A549 (cell line): ENCODE measurements around the gene HCN2. TPM values are rescaled to one million over a fixed set of nuclear protein-coding genes. Genes with fewer than 3 reads are reported as not detected.

Experiments
- ATAC-seq, 2 experiments: fragments of 200-7000 bp in 1 of 2; fragments of >200 bp in 1 of 2; cut with Nextera tagmentation in 1 of 2; cut with Tn5 transposase in 1 of 2; 3 replicates each; pipeline versions ENCODE4 v1.8.0 to v1.9.1; 2018 to 2020; ENCODE audit warnings: mild to moderate bottlenecking in 1 of 2, moderate library complexity in 1 of 2
- CTCF ChIA-PET: fragments of 300-600 bp; sonication (Branson Sonifier 250); formaldehyde crosslinking; extraction: SDS; loops from one replicate; lab custom pipeline; 2021; ENCODE audit warnings: antibody characterized with exemption, inconsistent platforms; lab: Yijun Ruan, JAX
- POLR2A ChIA-PET: fragments of 350-600 bp; formaldehyde crosslinking; extraction: SDS; loops from one replicate; lab custom pipeline; 2021; ENCODE audit warnings: antibody characterized with exemption, inconsistent platforms; lab: Yijun Ruan, JAX
- DNase-seq, 2 experiments: peaks; one replicate each; pipeline versions ENCODE4 v3.0.0 to v3.0.0-alpha.2; 2011 to 2016; ENCODE audit warnings: low read depth in 1 of 2, low spot score in 1 of 2
- FAIRE-seq: peaks from 2 replicates; lab custom pipeline; 2011; peaks lifted over from hg19 to GRCh38; lab: Jason Lieb, UNC
- H3K27ac ChIP-seq, 2 experiments: fragments of >200 bp; sonication (Bioruptor Twin); formaldehyde crosslinking; 3 replicates each; pipeline ENCODE4 v1.5.1; 2016 to 2017
- H3K4me1 ChIP-seq: fragments of >200 bp; sonication (Bioruptor Twin); formaldehyde crosslinking; 3 replicates; pipeline ENCODE4 v1.6.1; 2016
- H3K4me2 ChIP-seq: fragments of >200 bp; sonication (Bioruptor Twin); formaldehyde crosslinking; 3 replicates; pipeline ENCODE4 v1.6.1; 2016
- H3K4me3 ChIP-seq: fragments of >200 bp; sonication (Bioruptor Twin); formaldehyde crosslinking; 3 replicates; pipeline ENCODE4 v1.5.1; 2016
- H3K9me3 ChIP-seq: fragments of >200 bp; sonication (Bioruptor Twin); formaldehyde crosslinking; 3 replicates; pipeline ENCODE4 v1.6.1; 2016
- CEBPB ChIP-seq, 2 experiments: fragments of >200 bp in 1 of 2; sonication (Bioruptor Twin) in 1 of 2; formaldehyde crosslinking in 1 of 2; IDR thresholded peaks; 2 replicates each; pipeline ENCODE4 v1.6.1; 2012 to 2016
- ESRRA ChIP-seq: fragments of 150-350 bp; IDR thresholded peaks from 2 replicates; pipeline ENCODE4 v1.6.1; 2014; ENCODE audit warnings: mild to moderate bottlenecking, low read length, borderline replicate concordance
- GATA3 ChIP-seq: IDR thresholded peaks from 2 replicates; pipeline ENCODE4 v1.6.1; 2012; ENCODE audit warnings: borderline replicate concordance
- HOXA7 ChIP-seq: fragments of 250-450 bp; sonication (Bioruptor Pico); IDR thresholded peaks from 2 replicates; pipeline ENCODE4 v1.5.0; 2020; ENCODE audit warnings: mild to moderate bottlenecking, moderate library complexity
- HOXB5 ChIP-seq: fragments of 250-450 bp; sonication (Bioruptor Pico); IDR thresholded peaks from 2 replicates; pipeline ENCODE4 v1.5.0; 2020; ENCODE audit warnings: mild to moderate bottlenecking, moderate library complexity
- JUN ChIP-seq, 2 experiments: fragments of >200 bp; sonication (Bioruptor Twin); formaldehyde crosslinking; IDR thresholded peaks; 2 replicates in 1 of 2; 3 replicates in 1 of 2; pipeline ENCODE4 v1.6.1; 2016 to 2017
- KDM1A ChIP-seq: fragments of 200-600 bp; sonication (generic); IDR thresholded peaks from 2 replicates; pipeline ENCODE4 v1.6.1; 2016; ENCODE audit warnings: low read depth, mild to moderate bottlenecking
- MYC ChIP-seq: IDR thresholded peaks from 2 replicates; pipeline ENCODE4 v1.6.1; 2012; ENCODE audit warnings: mild to moderate bottlenecking, inconsistent platforms, low read length, improper control_type of control experiment, borderline replicate concordance
- NPAS2 ChIP-seq: fragments of 250-450 bp; sonication (Bioruptor Pico); IDR thresholded peaks from 2 replicates; pipeline ENCODE4 v1.8.0; 2022; ENCODE audit warnings: mild to moderate bottlenecking, moderate library complexity, borderline replicate concordance
- RARB ChIP-seq: fragments of 250-450 bp; sonication (Bioruptor Pico); IDR thresholded peaks from 2 replicates; pipeline ENCODE4 v1.8.0; 2021; ENCODE audit warnings: mild to moderate bottlenecking, moderate library complexity
- RCOR1 ChIP-seq: fragments of 150-350 bp; IDR thresholded peaks from 2 replicates; pipeline ENCODE4 v1.6.1; 2014; ENCODE audit warnings: antibody characterized with exemption, low read length, low read depth
- RNF2 ChIP-seq: fragments of 200-600 bp; sonication (generic); IDR thresholded peaks from 2 replicates; pipeline ENCODE4 v1.6.1; 2016; ENCODE audit warnings: low read depth, mild to moderate bottlenecking, antibody characterized with exemption, moderate library complexity, borderline replicate concordance
- SREBF2 ChIP-seq: fragments of 450-650 bp; IDR thresholded peaks from 2 replicates; pipeline ENCODE4 v1.6.1; 2014; ENCODE audit warnings: mild to moderate bottlenecking, moderate library complexity
- TFCP2L1 ChIP-seq: fragments of 250-450 bp; sonication (Bioruptor Pico); IDR thresholded peaks from 2 replicates; pipeline ENCODE4 v1.5.0; 2021; ENCODE audit warnings: mild to moderate bottlenecking
- ZC3H11A ChIP-seq: fragments of 450-650 bp; IDR thresholded peaks from 2 replicates; pipeline ENCODE4 v1.6.1; 2014; ENCODE audit warnings: antibody characterized with exemption, mild to moderate bottlenecking
- WGBS: methylation state at CpG from one replicate; pipeline ENCODE4 v1.1.6; 2017; ENCODE audit errors: missing lambda C conversion rate; 5-methylcytosine and 5-hydroxymethylcytosine counted together
- polyA plus RNA-seq, 4 experiments: library from polyadenylated mRNA; depleted of rRNA in 3 of 4; stranded (reverse); fragments of >200 nt; fragmentation: RNase III in 1 of 4; extraction: RNeasy Plus Mini Kit Qiagen cat#74134 plus additional on column Dnase treatment in 1 of 4; gene quantifications; 2 replicates in 3 of 4; 3 replicates in 1 of 4; pipeline ENCODE4 v1.2.3, GENCODE V29; 2011 to 2017
- TF ChIP-seq, protein P1 (sequence below): fragments of 250-450 bp; sonication (Bioruptor Pico); IDR thresholded peaks from 2 replicates; pipeline ENCODE4 v1.5.0; 2020; ENCODE audit warnings: low read depth, mild to moderate bottlenecking, moderate library complexity
- TF ChIP-seq, protein P2 (sequence below): IDR thresholded peaks from 2 replicates; pipeline ENCODE4 v1.6.1; 2012
- TF ChIP-seq, protein P3 (sequence below): fragments of 450-650 bp; IDR thresholded peaks from 2 replicates; pipeline ENCODE4 v1.6.1; 2014; ENCODE audit warnings: antibody characterized with exemption
- TF ChIP-seq, protein P4 (sequence below): IDR thresholded peaks from 2 replicates; pipeline ENCODE4 v1.6.1; 2012; ENCODE audit warnings: low read depth, borderline replicate concordance
- TF ChIP-seq, protein P5 (sequence below): fragments of 250-450 bp; sonication (Bioruptor Pico); IDR thresholded peaks from 2 replicates; pipeline ENCODE4 v1.5.0; 2021; ENCODE audit warnings: mild to moderate bottlenecking, moderate library complexity, borderline replicate concordance

HCN2 gene
- polyA plus RNA-seq, 2 of the 4 experiments (the other 2 are of a cell fraction), result 2.7 to 23.2 TPM

DNA sequence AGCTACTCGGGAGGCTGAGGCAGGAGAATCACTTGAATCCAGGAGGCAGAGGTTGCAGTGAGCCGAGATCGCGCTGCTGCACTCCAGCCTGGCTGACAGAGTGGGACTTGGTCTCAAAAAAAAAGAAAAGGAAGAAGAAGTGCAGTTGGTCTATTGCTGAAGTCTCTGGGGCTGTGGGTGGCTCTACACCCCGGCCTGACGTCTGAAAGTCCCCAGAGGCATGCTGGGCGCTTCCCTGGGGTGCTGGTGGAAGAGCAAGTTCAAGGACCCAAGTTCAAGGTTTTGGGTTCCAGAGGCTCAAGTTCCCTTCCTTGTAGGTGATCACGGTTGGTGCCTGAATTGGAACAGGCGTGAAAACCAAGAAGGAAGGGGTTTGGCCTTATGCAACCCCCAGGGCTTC lies 3.8 kb downstream of the HCN2 start:
- Histone ChIP-seq H3K9me3 (no peaks in the 10 kb centered on the region), H3K27ac (no peak overlapping the region), H3K4me3 (no peak overlapping the region), H3K4me2 (no peak overlapping the region), H3K4me1 (peaks cover 21% of the 10 kb centered on the region)
- CTCF ChIA-PET, result interaction anchor here (2.6 kb wide), 1 partner anchor 9 kb away, joined by 11 read pairs; no protein-coding TSS in a partner anchor
- DNase-seq (no peak), ATAC-seq (no peak), FAIRE-seq (no peak)
- WGBS, result 69% methylated on average over 8 of the region's 9 CpGs
- TF ChIP-seq GATA3 (no peak), HOXA7 (CRISPR knock-in tag) (no peak), JUN (IDR thresholded peaks at IDR 0.05) (no peak), CEBPB (IDR thresholded peaks at IDR 0.05) (no peak), MYC (no peak), HOXB5 (CRISPR knock-in tag) (no peak), NPAS2 (CRISPR knock-in tag) (no peak), TFCP2L1 (CRISPR knock-in tag) (no peak), RNF2 (no peak), ESRRA (no peak), RARB (CRISPR knock-in tag) (no peak), KDM1A (no peak)
- TF ChIP-seq, protein P1, sequence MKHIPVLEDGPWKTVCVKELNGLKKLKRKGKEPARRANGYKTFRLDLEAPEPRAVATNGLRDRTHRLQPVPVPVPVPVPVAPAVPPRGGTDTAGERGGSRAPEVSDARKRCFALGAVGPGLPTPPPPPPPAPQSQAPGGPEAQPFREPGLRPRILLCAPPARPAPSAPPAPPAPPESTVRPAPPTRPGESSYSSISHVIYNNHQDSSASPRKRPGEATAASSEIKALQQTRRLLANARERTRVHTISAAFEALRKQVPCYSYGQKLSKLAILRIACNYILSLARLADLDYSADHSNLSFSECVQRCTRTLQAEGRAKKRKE (CRISPR knock-in tag), result no peak
- TF ChIP-seq, protein P2, sequence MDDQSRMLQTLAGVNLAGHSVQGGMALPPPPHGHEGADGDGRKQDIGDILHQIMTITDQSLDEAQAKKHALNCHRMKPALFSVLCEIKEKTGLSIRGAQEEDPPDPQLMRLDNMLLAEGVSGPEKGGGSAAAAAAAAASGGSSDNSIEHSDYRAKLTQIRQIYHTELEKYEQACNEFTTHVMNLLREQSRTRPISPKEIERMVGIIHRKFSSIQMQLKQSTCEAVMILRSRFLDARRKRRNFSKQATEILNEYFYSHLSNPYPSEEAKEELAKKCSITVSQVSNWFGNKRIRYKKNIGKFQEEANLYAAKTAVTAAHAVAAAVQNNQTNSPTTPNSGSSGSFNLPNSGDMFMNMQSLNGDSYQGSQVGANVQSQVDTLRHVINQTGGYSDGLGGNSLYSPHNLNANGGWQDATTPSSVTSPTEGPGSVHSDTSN, result no peak
- TF ChIP-seq, protein P3, sequence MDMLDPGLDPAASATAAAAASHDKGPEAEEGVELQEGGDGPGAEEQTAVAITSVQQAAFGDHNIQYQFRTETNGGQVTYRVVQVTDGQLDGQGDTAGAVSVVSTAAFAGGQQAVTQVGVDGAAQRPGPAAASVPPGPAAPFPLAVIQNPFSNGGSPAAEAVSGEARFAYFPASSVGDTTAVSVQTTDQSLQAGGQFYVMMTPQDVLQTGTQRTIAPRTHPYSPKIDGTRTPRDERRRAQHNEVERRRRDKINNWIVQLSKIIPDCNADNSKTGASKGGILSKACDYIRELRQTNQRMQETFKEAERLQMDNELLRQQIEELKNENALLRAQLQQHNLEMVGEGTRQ, result no peak
- TF ChIP-seq, protein P4, sequence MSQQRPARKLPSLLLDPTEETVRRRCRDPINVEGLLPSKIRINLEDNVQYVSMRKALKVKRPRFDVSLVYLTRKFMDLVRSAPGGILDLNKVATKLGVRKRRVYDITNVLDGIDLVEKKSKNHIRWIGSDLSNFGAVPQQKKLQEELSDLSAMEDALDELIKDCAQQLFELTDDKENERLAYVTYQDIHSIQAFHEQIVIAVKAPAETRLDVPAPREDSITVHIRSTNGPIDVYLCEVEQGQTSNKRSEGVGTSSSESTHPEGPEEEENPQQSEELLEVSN, result no peak
- TF ChIP-seq, protein P5, sequence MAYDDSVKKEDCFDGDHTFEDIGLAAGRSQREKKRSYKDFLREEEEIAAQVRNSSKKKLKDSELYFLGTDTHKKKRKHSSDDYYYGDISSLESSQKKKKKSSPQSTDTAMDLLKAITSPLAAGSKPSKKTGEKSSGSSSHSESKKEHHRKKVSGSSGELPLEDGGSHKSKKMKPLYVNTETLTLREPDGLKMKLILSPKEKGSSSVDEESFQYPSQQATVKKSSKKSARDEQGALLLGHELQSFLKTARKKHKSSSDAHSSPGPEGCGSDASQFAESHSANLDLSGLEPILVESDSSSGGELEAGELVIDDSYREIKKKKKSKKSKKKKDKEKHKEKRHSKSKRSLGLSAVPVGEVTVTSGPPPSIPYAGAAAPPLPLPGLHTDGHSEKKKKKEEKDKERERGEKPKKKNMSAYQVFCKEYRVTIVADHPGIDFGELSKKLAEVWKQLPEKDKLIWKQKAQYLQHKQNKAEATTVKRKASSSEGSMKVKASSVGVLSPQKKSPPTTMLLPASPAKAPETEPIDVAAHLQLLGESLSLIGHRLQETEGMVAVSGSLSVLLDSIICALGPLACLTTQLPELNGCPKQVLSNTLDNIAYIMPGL (CRISPR knock-in tag), result no peak
- POLR2A ChIA-PET, result no interaction called here

DNA sequence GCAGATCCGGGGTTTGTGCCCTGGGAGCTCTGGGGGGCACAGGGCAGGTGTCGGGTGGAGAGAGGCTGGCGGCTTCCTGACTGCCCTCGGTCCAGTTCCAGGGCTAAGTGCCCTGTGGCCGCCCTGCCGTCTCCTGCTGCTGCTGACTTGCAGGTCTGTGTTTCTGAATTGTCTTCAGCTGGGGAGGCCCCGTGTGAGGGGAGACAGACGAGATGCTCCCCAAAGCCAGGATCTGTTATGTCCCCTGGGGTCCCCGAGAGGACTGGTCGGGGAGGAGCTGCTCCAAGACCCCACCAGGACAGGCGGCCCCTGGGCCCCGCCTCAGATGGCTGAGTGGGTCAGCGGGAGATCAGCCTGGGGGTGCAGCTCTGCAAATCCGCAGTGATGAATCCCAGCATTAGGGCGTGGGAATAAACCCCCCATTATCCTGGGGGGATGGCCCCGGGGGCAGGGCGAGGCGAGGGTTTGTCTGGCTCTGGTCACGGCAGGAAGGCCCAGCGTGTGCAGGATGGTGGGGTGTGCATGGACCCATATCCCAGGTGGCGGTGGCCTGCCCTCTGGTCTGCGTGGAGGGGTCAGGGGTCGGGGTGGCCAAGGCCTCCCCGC lies 4.7 kb downstream of the HCN2 start:
- Histone ChIP-seq H3K9me3 (no peaks in the 10 kb centered on the region), H3K27ac (no peak overlapping the region), H3K4me2 (no peak overlapping the region), H3K4me3 (no peak overlapping the region), H3K4me1 (peaks cover 13% of the 10 kb centered on the region)
- DNase-seq (no peak), ATAC-seq (no peak), FAIRE-seq (no peak)
- TF ChIP-seq ZC3H11A (no peak), RCOR1 (no peak), SREBF2 (no peak)
- ChIA-PET CTCF (interaction anchor here (2.6 kb wide), 1 partner anchor 10 kb away, joined by 11 read pairs; no protein-coding TSS in a partner anchor), POLR2A (no interaction called here)
- WGBS, result 96% methylated on average over 7 of the region's 24 CpGs
